Caco-2 (cell line): ENCODE measurements around the gene INPP4B. TPM values are rescaled to one million over a fixed set of nuclear protein-coding genes. Genes with fewer than 3 reads are reported as not detected.

ENCODE experiments used
- BruUV-seq: library from RNA; stranded (reverse); fragments of 400-500 nt; replicated peaks from 2 replicates; lab custom pipeline; 2021; lab: Mats Ljungman, UMichigan
- CTCF ChIA-PET: fragments of 300-600 bp; sonication (Branson Sonifier 250); formaldehyde crosslinking; loops from one replicate; lab custom pipeline; 2022; ENCODE audit warnings: antibody characterized with exemption; lab: Charles Lee
- POLR2A ChIA-PET: fragments of 300-600 bp; sonication (Branson Sonifier 250); formaldehyde crosslinking; loops from one replicate; lab custom pipeline; 2022; ENCODE audit warnings: antibody characterized with exemption; lab: Charles Lee
- DNase-seq, 2 experiments: peaks; one replicate each; pipeline versions ENCODE4 v3.0.0 to v3.0.0-alpha.2; 2020 to 2022
- H3K27me3 ChIP-seq: replicated peaks from 2 replicates; pipeline ENCODE4 v1.6.0; 2011; ENCODE audit warnings: low read length; ENCODE audit not compliant: control insufficient read depth, insufficient read depth
- H3K36me3 ChIP-seq: 2 replicates; pipeline ENCODE4 v1.5.1; 2011; ENCODE audit warnings: low read length; ENCODE audit not compliant: control insufficient read depth, insufficient read depth
- H3K4me1 ChIP-seq: fragments of 250-450 bp; sonication (Bioruptor Pico); 2 replicates; pipeline ENCODE4 v1.5.1; 2020; ENCODE audit warnings: mild to moderate bottlenecking
- H3K4me3 ChIP-seq: 2 replicates; pipeline ENCODE4 v1.5.1; 2011; ENCODE audit warnings: low read depth, mild to moderate bottlenecking, control low read depth, low read length
- H3K9me3 ChIP-seq: fragments of 250-450 bp; sonication (Bioruptor Pico); 2 replicates; pipeline ENCODE4 v1.5.1; 2020; ENCODE audit warnings: mild to moderate bottlenecking, moderate library complexity
- H3K27ac Mint-ChIP-seq: one replicate; pipeline ENCODE4 v1.8.0; 2022; ENCODE audit warnings: mixed read lengths; ENCODE audit not compliant: unreplicated experiment
- H3K27me3 Mint-ChIP-seq: one replicate; pipeline ENCODE4 v1.8.0; 2022; ENCODE audit warnings: mixed read lengths; ENCODE audit not compliant: insufficient read depth, unreplicated experiment
- H3K36me3 Mint-ChIP-seq: one replicate; pipeline ENCODE4 v1.8.0; 2022; ENCODE audit warnings: mild to moderate bottlenecking, mixed read lengths; ENCODE audit not compliant: insufficient read depth, unreplicated experiment
- H3K4me1 Mint-ChIP-seq: one replicate; pipeline ENCODE4 v1.8.0; 2022; ENCODE audit warnings: low read depth, mixed read lengths; ENCODE audit not compliant: unreplicated experiment
- H3K4me3 Mint-ChIP-seq: one replicate; pipeline ENCODE4 v1.8.0; 2022; ENCODE audit warnings: mild to moderate bottlenecking, moderate library complexity, mixed read lengths; ENCODE audit not compliant: unreplicated experiment
- H3K9me3 Mint-ChIP-seq: one replicate; pipeline ENCODE4 v1.8.0; 2022; ENCODE audit warnings: mixed read lengths; ENCODE audit not compliant: unreplicated experiment
- intact Hi-C: fragments of 100-400 bp; cut with micrococcal nuclease; formaldehyde crosslinking; loops from one replicate; pipeline ENCODE4 v1.10.0; 2022; ENCODE audit not compliant: unreplicated experiment
- total RNA-seq: library from RNA; stranded (reverse); gene quantifications from 2 replicates; pipeline ENCODE4 v1.2.3, GENCODE V29; 2022
- TF ChIP-seq, protein P1 (sequence below), 2 experiments: fragments of 200-600 bp in 1 of 2; IDR thresholded peaks; 1 replicate in 1 of 2; 2 replicates in 1 of 2; pipeline versions ENCODE4 v1.5.1 to v1.8.0; 2011 to 2022; ENCODE audit warnings: antibody characterized with exemption in 1 of 2, control low read depth in 1 of 2, inconsistent platforms in 1 of 2, low read depth in 1 of 2, low read length in 1 of 2, mild to moderate bottlenecking in 1 of 2, moderate library complexity in 1 of 2; ENCODE audit not compliant: insufficient read depth in 1 of 2, severe bottlenecking in 1 of 2, unreplicated experiment in 1 of 2

The INPP4B gene
- total RNA-seq, 1 experiment from 2014 or later: 10.3 TPM

- Histone ChIP-seq H3K4me1 (no peaks in the 10 kb centered on the region), H3K36me3 (no peaks in the 10 kb centered on the region), H3K4me3 (no peak overlapping the region), H3K9me3 (no peaks in the 10 kb centered on the region), H3K27me3 (no peaks in the 10 kb centered on the region)
- Mint-ChIP-seq H3K27me3 (no peaks in the 10 kb centered on the region), H3K4me3 (no peak overlapping the region), H3K27ac (no peak overlapping the region), H3K4me1 (no peaks in the 10 kb centered on the region), H3K36me3 (no peaks in the 10 kb centered on the region), H3K9me3 (no peaks in the 10 kb centered on the region)
- TF ChIP-seq, protein P1, sequence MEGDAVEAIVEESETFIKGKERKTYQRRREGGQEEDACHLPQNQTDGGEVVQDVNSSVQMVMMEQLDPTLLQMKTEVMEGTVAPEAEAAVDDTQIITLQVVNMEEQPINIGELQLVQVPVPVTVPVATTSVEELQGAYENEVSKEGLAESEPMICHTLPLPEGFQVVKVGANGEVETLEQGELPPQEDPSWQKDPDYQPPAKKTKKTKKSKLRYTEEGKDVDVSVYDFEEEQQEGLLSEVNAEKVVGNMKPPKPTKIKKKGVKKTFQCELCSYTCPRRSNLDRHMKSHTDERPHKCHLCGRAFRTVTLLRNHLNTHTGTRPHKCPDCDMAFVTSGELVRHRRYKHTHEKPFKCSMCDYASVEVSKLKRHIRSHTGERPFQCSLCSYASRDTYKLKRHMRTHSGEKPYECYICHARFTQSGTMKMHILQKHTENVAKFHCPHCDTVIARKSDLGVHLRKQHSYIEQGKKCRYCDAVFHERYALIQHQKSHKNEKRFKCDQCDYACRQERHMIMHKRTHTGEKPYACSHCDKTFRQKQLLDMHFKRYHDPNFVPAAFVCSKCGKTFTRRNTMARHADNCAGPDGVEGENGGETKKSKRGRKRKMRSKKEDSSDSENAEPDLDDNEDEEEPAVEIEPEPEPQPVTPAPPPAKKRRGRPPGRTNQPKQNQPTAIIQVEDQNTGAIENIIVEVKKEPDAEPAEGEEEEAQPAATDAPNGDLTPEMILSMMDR (IDR thresholded peaks at IDR 0.05; ENCODE audit: insufficient read depth in 1 of 2, low read depth in 1 of 2, low read length in 1 of 2, severe bottlenecking in 1 of 2, unreplicated experiment in 1 of 2): no peak
- ChIA-PET POLR2A (no interaction called here), CTCF (no interaction called here)
- intact Hi-C loops: no loop called here
- no TSS peak for BruUV-seq
- no peak for DNase-seq
These were observed 263.8 kb downstream of the INPP4B start for GRCh38 chr4:142582340-142582739.

GRCh38 chr4:142581881-142582280 lies 264.2 kb downstream of the INPP4B start:
- H3K4me3 ChIP-seq: no peak overlapping the region

GRCh38 chr4:142579443-142579842 lies 266.7 kb downstream of the INPP4B start:
- no peak overlapping the region for H3K4me3 Mint-ChIP-seq
- ChIA-PET CTCF (no interaction called here), POLR2A (no interaction called here)
- no TSS peak for BruUV-seq
- H3K4me1 Mint-ChIP-seq: no peaks in the 10 kb centered on the region
- TF ChIP-seq, protein P1 (IDR thresholded peaks at IDR 0.05; ENCODE audit: insufficient read depth in 1 of 2, low read depth in 1 of 2, low read length in 1 of 2, severe bottlenecking in 1 of 2, unreplicated experiment in 1 of 2): no peak
- no peak for DNase-seq
- intact Hi-C loops: no loop called here
- no peaks in the 10 kb centered on the region for H3K36me3 ChIP-seq
- H3K27me3 Mint-ChIP-seq: no peaks in the 10 kb centered on the region
- H3K9me3 ChIP-seq: no peaks in the 10 kb centered on the region
- H3K4me3 ChIP-seq: no peak overlapping the region
- H3K36me3 Mint-ChIP-seq: no peaks in the 10 kb centered on the region
- H3K27ac Mint-ChIP-seq: no peak overlapping the region
- H3K9me3 Mint-ChIP-seq: no peaks in the 10 kb centered on the region
- H3K27me3 ChIP-seq: no peaks in the 10 kb centered on the region
- no peaks in the 10 kb centered on the region for H3K4me1 ChIP-seq

More at GRCh38 chr4:142581881-142582280, 264.2 kb downstream of the INPP4B start:
- ChIA-PET CTCF (no interaction called here), POLR2A (no interaction called here)
- Mint-ChIP-seq H3K4me3 (no peak overlapping the region), H3K27me3 (no peaks in the 10 kb centered on the region), H3K4me1 (no peaks in the 10 kb centered on the region), H3K27ac (no peak overlapping the region), H3K36me3 (no peaks in the 10 kb centered on the region), H3K9me3 (no peaks in the 10 kb centered on the region)
- BruUV-seq: no TSS peak
- Histone ChIP-seq H3K27me3 (no peaks in the 10 kb centered on the region), H3K9me3 (no peaks in the 10 kb centered on the region), H3K36me3 (no peaks in the 10 kb centered on the region), H3K4me1 (no peaks in the 10 kb centered on the region)
- intact Hi-C loops: no loop called here
- no peak for DNase-seq
- TF ChIP-seq, protein P1 (IDR thresholded peaks at IDR 0.05; ENCODE audit: insufficient read depth in 1 of 2, low read depth in 1 of 2, low read length in 1 of 2, severe bottlenecking in 1 of 2, unreplicated experiment in 1 of 2): no peak
